Keratinocyte (primary cell): ENCODE data around the gene CRABP2. TPM values are rescaled to one million over a fixed set of nuclear protein-coding genes. Genes with fewer than 3 reads are reported as not detected.

Experiments
- DNase-seq: peaks from one replicate; pipeline ENCODE4 v3.0.0-alpha.2; 2011; ENCODE audit warnings: low read depth, missing footprints, low spot score
- FAIRE-seq: peaks from 2 replicates; lab custom pipeline; 2011; peaks lifted over from hg19 to GRCh38; lab: Jason Lieb, UNC
- H2AFZ ChIP-seq: 2 replicates; pipeline ENCODE4 v1.6.0; 2012; ENCODE audit warnings: low read length, control low read depth, inconsistent platforms; ENCODE audit not compliant: control insufficient read depth
- H3K27ac ChIP-seq: 2 replicates; pipeline ENCODE4 v1.5.1; 2011; ENCODE audit warnings: low read length; ENCODE audit not compliant: control insufficient read depth, insufficient read depth
- H3K27me3 ChIP-seq: 3 replicates; pipeline ENCODE4 v1.6.0; 2011; ENCODE audit warnings: low read length; ENCODE audit not compliant: control insufficient read depth, insufficient read depth; ENCODE audit errors: extremely low read depth
- H3K36me3 ChIP-seq, 2 experiments: 2 replicates in 1 of 2; 3 replicates in 1 of 2; pipeline ENCODE4 v1.5.1; 2011; ENCODE audit warnings: low read length in 2 of 2, mild to moderate bottlenecking in 1 of 2; ENCODE audit not compliant: control insufficient read depth in 2 of 2, insufficient read depth in 2 of 2; ENCODE audit errors: extremely low read depth in 1 of 2
- H3K4me1 ChIP-seq: 3 replicates; pipeline ENCODE4 v1.5.1; 2011; ENCODE audit warnings: low read length; ENCODE audit not compliant: control insufficient read depth, insufficient read depth; ENCODE audit errors: extremely low read depth
- H3K4me2 ChIP-seq: 3 replicates; pipeline ENCODE4 v1.6.0; 2011; ENCODE audit warnings: low read depth, low read length; ENCODE audit not compliant: control insufficient read depth, insufficient read depth; ENCODE audit errors: extremely low read depth
- H3K4me3 ChIP-seq, 3 experiments: fragments of 200-600 bp in 1 of 3; sonication (generic) in 1 of 3; 2 replicates in 2 of 3; 3 replicates in 1 of 3; pipeline ENCODE4 v1.5.1; 2011 to 2016; ENCODE audit warnings: low read length in 3 of 3, mild to moderate bottlenecking in 3 of 3, control low read depth in 2 of 3, inconsistent platforms in 1 of 3, low read depth in 1 of 3, mixed read lengths in 1 of 3, mixed run types in 1 of 3, moderate library complexity in 1 of 3; ENCODE audit not compliant: control insufficient read depth in 2 of 3, insufficient read depth in 2 of 3; ENCODE audit errors: extremely low read depth in 1 of 3
- H3K79me2 ChIP-seq: 2 replicates; pipeline ENCODE4 v1.6.0; 2012; ENCODE audit warnings: low read length; ENCODE audit not compliant: control insufficient read depth, insufficient read depth
- H3K9ac ChIP-seq: 3 replicates; pipeline ENCODE4 v1.6.0; 2011; ENCODE audit warnings: low read length; ENCODE audit not compliant: control insufficient read depth, insufficient read depth; ENCODE audit errors: extremely low read depth
- H3K9me1 ChIP-seq: 3 replicates; pipeline ENCODE4 v1.6.0; 2011; ENCODE audit warnings: low read length; ENCODE audit not compliant: control insufficient read depth, insufficient read depth; ENCODE audit errors: extremely low read depth
- H3K9me3 ChIP-seq: 2 replicates; pipeline ENCODE4 v1.5.1; 2012; ENCODE audit warnings: low read depth, low read length; ENCODE audit not compliant: control insufficient read depth
- H4K20me1 ChIP-seq: 3 replicates; pipeline ENCODE4 v1.6.0; 2011; ENCODE audit warnings: low read length; ENCODE audit not compliant: control insufficient read depth, insufficient read depth; ENCODE audit errors: extremely low read depth
- CTCF ChIP-seq, 3 experiments: IDR thresholded peaks in 1 of 3; conservative IDR thresholded peaks in 1 of 3; optimal IDR thresholded peaks in 1 of 3; 2 replicates in 2 of 3; 3 replicates in 1 of 3; pipeline versions ENCODE3 to v1.5.1; 2011; ENCODE audit warnings: low read length in 3 of 3, mild to moderate bottlenecking in 3 of 3, moderate library complexity in 2 of 3, control low read depth in 1 of 3, inconsistent platforms in 1 of 3; ENCODE audit not compliant: insufficient read depth in 2 of 3; ENCODE audit errors: extremely low read depth in 1 of 3
- EZH2 ChIP-seq: IDR thresholded peaks from one replicate; pipeline ENCODE4 v1.6.1; 2012; ENCODE audit warnings: inconsistent platforms, mild to moderate bottlenecking, low read length, moderate library complexity
- dilution Hi-C: fragments of 300-500 bp; cut with MboI; formaldehyde crosslinking; loops from one replicate; pipeline ENCODE4 v1.7.0; 2020; ENCODE audit warnings: low sequenced_read_pairs; ENCODE audit not compliant: extremely low pct_ligation_motif_present
- polyA plus RNA-seq, 5 experiments: library from polyadenylated mRNA; depleted of rRNA in 3 of 5; stranded (reverse) in 3 of 5; stranded (forward) in 1 of 5; unstranded in 1 of 5; fragments of >200 nt; gene quantifications; 1 replicate in 1 of 5; 2 replicates in 3 of 5; 3 replicates in 1 of 5; pipeline versions ENCODE4 v1.2.1 to v1.2.3, GENCODE V29; 2011 to 2012; ENCODE audit warnings: missing spikeins in 2 of 5, low read depth in 1 of 5, low replicate concordance in 1 of 5

CRABP2 gene
- polyA plus RNA-seq, 1 donor (not counting 4 experiments of a cell fraction or from before 2014, with no cell fraction given), result 8.4 TPM

- no peak for DNase-seq
- dilution Hi-C loops, result no loop called here
- Histone ChIP-seq H3K9me3 (no peaks in the 10 kb centered on the region), H3K36me3 (no peaks in the 10 kb centered on the region), H3K27me3 (peaks cover 50% of the 10 kb centered on the region), H4K20me1 (no peaks in the 10 kb centered on the region), H3K9me1 (no peaks in the 10 kb centered on the region), H3K4me2 (no peak overlapping the region), H3K9ac (no peak overlapping the region), H2AFZ (no peak overlapping the region), H3K79me2 (no peaks in the 10 kb centered on the region), H3K4me3 (no peak overlapping the region), H3K4me1 (no peaks in the 10 kb centered on the region), H3K27ac (no peak overlapping the region)
- TF ChIP-seq CTCF (optimal IDR thresholded peaks at IDR 0.05 in 1 of 3, IDR thresholded peaks at IDR 0.05 in 1 of 3, conservative IDR thresholded peaks at IDR 0.05 in 1 of 3; ENCODE audit: extremely low read depth in 1 of 3, insufficient read depth in 2 of 3, low read length in 3 of 3), result no peak
- TF ChIP-seq EZH2, result no peak
- FAIRE-seq, result no peak
Observed at GRCh38 chr1:156670791-156671190, 34.6 kb downstream of the CRABP2 start.

- Histone ChIP-seq H3K79me2 (no peaks in the 10 kb centered on the region), H4K20me1 (no peaks in the 10 kb centered on the region), H3K4me1 (no peaks in the 10 kb centered on the region), H3K36me3 (no peaks in the 10 kb centered on the region), H3K9ac (no peak overlapping the region), H3K9me3 (no peaks in the 10 kb centered on the region), H3K4me3 (no peak overlapping the region), H3K27ac (no peak overlapping the region), H3K27me3 (peaks cover 46% of the 10 kb centered on the region), H2AFZ (no peak overlapping the region), H3K4me2 (no peak overlapping the region), H3K9me1 (no peaks in the 10 kb centered on the region)
- TF ChIP-seq CTCF (optimal IDR thresholded peaks at IDR 0.05 in 1 of 3, IDR thresholded peaks at IDR 0.05 in 1 of 3, conservative IDR thresholded peaks at IDR 0.05 in 1 of 3; ENCODE audit: extremely low read depth in 1 of 3, insufficient read depth in 2 of 3, low read length in 3 of 3) (no peak), EZH2 (no peak)
- dilution Hi-C loops, result no loop called here
- DNase-seq (no peak), FAIRE-seq (no peak)
Observed at GRCh38 chr1:156670359-156670758, 35.0 kb downstream of the CRABP2 start.
